ENCODE data around the gene SLC44A2.

Gene SLC44A2

GRCh38 chr19:10615429-10616023 lies 9.8 kb upstream of the SLC44A2 start:
- DNase-seq (ENCODE audit: low read depth): no peak

- no peak for DNase-seq (ENCODE audit: low read depth)
Measured at GRCh38 chr19:10617409-10618121, 7.8 kb upstream of the SLC44A2 start.

GRCh38 chr19:10618846-10619245 lies 6.5 kb upstream of the SLC44A2 start:
- DNase-seq (ENCODE audit: low read depth): no peak

GRCh38 chr19:10620786-10621185 lies 4.6 kb upstream of the SLC44A2 start:
- no peak for DNase-seq (ENCODE audit: low read depth)

- DNase-seq (ENCODE audit: low read depth): no peak
Measured at GRCh38 chr19:10621966-10622365, 3.4 kb upstream of the SLC44A2 start.

- DNase-seq (ENCODE audit: low read depth): no peak
Measured at GRCh38 chr19:10624585-10624984, 768 bp upstream of the SLC44A2 start.

GRCh38 chr19:10625762-10626138 lies 397 bp downstream of the SLC44A2 start:
- no peak for DNase-seq (ENCODE audit: low read depth)

GRCh38 chr19:10631874-10632273 lies 6.5 kb downstream of the SLC44A2 start:
- DNase-seq (ENCODE audit: low read depth): no peak

GRCh38 chr19:10634430-10634829 lies 9.1 kb downstream of the SLC44A2 start:
- no peak for DNase-seq (ENCODE audit: low read depth)

GRCh38 chr19:10634963-10635362 lies 9.6 kb downstream of the SLC44A2 start:
- DNase-seq (ENCODE audit: low read depth): no peak

GRCh38 chr19:10636304-10636972 lies 11.1 kb downstream of the SLC44A2 start:
- DNase-seq (ENCODE audit: low read depth): no peak

- DNase-seq (ENCODE audit: low read depth): no peak
Measured at GRCh38 chr19:10637894-10638293, 12.5 kb downstream of the SLC44A2 start.

GRCh38 chr19:10639836-10640235 lies 14.5 kb downstream of the SLC44A2 start:
- DNase-seq (ENCODE audit: low read depth): no peak

GRCh38 chr19:10640361-10640760 lies 15.0 kb downstream of the SLC44A2 start:
- no peak for DNase-seq (ENCODE audit: low read depth)

- DNase-seq (ENCODE audit: low read depth): no peak
Measured at GRCh38 chr19:10641248-10641647, 15.9 kb downstream of the SLC44A2 start.

- DNase-seq (ENCODE audit: low read depth): no peak
Measured at GRCh38 chr19:10642473-10643171, 17.3 kb downstream of the SLC44A2 start.

- no peak for DNase-seq (ENCODE audit: low read depth)
Measured at GRCh38 chr19:10643172-10643967, 18.0 kb downstream of the SLC44A2 start.

- DNase-seq (ENCODE audit: low read depth): no peak
Measured at GRCh38 chr19:10643968-10644259, 18.6 kb downstream of the SLC44A2 start.

- peak; percentile 71 for DNase-seq (ENCODE audit: low read depth)
Measured at GRCh38 chr19:10644260-10645007, 19.1 kb downstream of the SLC44A2 start.

- DNase-seq (ENCODE audit: low read depth): no peak
Measured at GRCh38 chr19:10646456-10647159, 21.3 kb downstream of the SLC44A2 start.

- DNase-seq (ENCODE audit: low read depth): no peak
Measured at GRCh38 chr19:10648360-10648759, 23.0 kb downstream of the SLC44A2 start.

All from stimulated activated CD8-positive, alpha-beta memory T cell treated with anti-CD3 and anti-CD28 coated beads, Interleukin-7, amount 100 ng/mL, for 24 hours (primary cell).